PC-3 (cell line): Measurements from ENCODE around the gene FMNL2.

Experiments used
- CTCF ChIP-seq: fragments of 300-600 bp; sonication (generic); conservative IDR thresholded peaks from 2 replicates; pipeline ENCODE4 v1.5.1; 2017; ENCODE audit warnings: antibody characterized with exemption, low read depth, mild to moderate bottlenecking, low read length
- EZH2 ChIP-seq: fragments of 300-600 bp; sonication (generic); IDR thresholded peaks from one replicate; pipeline ENCODE4 v1.6.1; 2017; ENCODE audit warnings: antibody characterized with exemption, mild to moderate bottlenecking, low read length; ENCODE audit not compliant: unreplicated experiment

- no peak for TF ChIP-seq EZH2
- TF ChIP-seq CTCF: no peak
These were observed 12.8 kb upstream of the FMNL2 start for GRCh38 chr2:152322222-152322621.
